Bone marrow (tissue), 2 donors: ENCODE measurements around the gene MRPL21.
"Not testable (repeated sequence)": the region's sequence is repeated elsewhere in the genome, so short reads cannot be mapped to it uniquely, and the experiment has no call there.

Source experiments
- DNase-seq, 2 donors: peaks; one replicate each; lab custom pipeline; 2025; lab: John Stamatoyannopoulos, UW

Gene MRPL21

DNA sequence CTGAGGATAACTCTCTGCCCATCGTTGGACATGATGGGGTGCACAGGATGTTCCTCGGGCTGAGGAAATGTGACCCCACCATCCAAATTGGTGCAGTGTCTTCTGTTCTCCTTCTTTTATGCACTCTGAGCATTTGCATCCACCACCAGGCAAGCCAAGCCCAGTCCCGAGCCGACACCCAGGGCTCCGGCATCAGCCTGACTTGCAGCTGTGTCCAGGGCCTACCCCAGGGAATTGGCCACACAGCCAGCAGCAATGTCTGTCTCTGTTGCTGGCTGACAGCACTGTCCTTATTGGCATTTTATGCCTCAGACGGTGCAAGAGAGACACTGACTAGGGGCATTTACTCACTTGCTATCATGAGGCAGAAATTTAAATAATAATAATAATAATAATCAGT lies 36.6 kb downstream of the MRPL21 start:
- DNase-seq = no peak

DNA sequence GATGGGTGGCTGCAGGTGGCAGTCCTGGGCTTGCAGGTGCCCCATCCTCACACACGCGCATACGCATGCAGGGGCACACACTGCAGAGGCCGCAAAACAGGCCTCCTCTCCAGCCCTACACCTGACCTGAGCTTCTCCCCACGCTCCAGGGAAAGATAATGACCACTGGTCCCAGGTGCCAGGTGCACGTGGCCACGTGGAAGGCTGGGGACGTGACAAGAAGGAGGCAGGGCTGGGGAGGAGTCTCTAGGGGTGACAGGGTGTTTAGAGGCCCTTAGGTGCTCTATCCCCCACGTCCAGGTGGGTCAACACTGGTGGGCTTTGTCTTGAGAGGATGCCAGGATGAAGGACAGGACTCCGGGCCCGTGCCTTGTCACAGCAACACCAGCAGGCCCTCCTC lies 38.4 kb downstream of the MRPL21 start:
- DNase-seq = no peak

DNA sequence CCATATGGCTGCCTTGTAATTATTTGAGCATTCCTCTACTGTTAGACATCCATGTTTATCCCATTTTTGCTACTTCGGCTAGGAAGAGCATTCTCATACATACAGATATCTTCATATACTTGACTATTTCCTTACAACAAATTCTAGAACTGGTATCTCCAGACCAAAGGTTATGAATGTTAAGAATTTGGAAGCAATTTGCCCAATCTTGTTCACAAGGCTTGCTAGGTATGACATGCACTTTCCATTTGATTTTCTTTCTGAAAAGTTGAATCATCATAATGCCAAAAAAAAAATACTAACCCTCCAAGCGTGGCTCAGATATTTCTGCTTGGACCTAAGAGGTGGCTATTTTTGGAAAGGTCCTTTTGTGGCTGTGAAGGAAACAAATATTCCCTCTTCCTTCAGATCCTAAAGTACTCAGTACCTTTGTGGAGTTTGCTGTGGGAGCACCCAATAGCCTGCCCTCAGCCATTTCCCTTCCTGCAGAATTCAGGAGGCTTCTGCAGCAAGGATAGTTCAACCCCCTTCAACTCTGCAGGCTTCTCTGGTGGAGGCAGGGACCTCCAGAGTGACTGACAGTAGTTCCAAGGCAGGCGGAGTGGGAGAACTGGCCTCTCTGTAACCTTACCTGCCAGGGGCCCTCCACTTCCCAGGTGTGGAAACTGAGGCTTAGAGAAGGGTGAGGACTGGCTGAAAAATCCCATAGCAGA lies 39.9 kb downstream of the MRPL21 start:
- DNase-seq = no peak

DNA sequence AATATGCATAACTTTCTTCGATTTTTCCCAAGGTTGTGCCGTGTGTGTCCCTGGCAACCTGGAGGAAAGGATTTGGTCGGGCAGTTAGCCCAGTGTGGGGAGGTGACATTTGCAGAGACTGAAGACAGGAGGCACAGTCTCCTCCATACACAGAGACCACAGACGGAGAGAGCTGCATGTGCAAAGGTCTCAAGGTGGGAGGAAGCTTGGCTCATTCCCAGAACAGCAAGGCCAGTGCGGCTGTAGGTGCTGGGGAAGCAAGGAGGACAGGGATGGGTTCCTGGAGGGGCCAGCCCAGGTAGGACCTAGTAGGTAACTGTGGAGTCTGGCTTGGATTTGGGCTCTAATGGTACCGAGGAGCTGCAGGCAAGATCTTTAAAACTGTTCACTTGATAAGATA lies 41.2 kb downstream of the MRPL21 start:
- no peak for DNase-seq

DNA sequence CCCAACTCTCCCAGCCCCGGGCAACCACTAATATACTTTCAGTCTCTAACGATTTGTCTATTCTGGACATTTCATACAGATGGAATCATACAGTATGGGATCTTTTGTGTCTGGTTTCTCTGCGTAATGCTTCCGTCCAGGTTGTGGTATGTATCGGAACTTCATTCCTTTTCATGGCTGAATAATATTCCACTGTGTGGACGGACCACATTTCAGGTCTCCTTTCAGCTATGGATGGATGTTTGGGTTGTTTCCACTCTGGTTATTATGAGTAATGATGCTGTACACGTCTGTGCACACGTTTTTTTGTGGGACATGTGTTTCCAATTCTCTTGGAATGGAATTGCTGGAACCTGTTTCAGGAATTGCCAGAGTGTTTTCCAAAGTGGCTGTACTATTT lies 44.5 kb downstream of the MRPL21 start:
- DNase-seq = no peak

DNA sequence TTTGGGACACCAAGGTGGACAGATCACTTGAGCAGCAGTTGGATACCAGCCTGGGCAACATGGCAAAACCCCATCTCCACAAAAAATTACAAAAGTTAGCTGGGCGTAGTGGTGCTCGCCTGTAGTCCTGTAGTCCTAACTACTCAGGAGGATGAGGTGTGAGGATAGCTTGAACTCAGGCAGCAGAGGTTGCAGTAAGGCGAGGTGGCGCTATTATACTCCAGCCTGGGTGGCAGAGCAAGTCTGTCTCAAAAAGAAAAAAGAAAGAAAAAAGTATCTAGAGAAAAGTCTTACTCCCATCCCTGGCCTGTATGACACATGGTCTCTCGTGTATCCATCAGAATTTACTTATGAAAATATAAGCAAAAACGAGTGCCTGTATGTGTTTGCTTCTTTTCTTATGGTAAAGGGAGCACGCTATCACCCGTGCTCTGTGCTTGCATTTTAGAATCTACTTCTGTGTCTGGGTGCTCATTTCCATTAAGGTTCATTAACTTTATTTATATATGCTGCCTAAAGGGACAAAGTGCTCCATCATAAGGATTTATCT lies 46.5 kb downstream of the MRPL21 start:
- no peak for DNase-seq

DNA sequence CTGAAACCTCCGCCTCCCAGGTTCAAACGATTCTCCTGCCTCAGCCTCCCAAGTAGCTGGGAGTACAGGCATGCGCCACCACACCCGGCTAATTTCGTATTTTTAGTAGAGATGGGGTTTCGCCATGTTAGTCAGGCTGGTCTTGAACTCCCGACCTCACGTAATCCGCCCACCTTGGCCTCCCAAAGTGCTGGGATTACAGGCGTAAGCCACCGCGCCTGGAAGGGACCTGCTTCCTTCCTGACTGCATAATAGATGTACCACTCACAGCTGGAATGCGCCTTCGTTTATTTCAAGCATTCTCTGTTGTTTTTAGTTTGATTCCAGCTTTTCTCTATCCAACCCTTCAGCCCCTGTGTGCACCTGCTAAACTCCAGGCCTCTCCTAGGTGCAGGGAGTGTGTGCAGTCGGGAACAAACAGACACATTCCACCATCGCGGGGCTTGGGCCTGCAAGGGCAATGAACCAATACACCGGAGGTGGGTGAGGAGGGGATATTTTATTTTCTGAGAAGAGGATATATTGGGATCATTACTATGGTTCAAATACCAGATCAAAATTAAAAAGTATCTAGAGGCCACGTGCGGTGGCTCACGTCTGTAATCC lies 47.1 kb downstream of the MRPL21 start:
- DNase-seq = not testable (repeated sequence)

DNA sequence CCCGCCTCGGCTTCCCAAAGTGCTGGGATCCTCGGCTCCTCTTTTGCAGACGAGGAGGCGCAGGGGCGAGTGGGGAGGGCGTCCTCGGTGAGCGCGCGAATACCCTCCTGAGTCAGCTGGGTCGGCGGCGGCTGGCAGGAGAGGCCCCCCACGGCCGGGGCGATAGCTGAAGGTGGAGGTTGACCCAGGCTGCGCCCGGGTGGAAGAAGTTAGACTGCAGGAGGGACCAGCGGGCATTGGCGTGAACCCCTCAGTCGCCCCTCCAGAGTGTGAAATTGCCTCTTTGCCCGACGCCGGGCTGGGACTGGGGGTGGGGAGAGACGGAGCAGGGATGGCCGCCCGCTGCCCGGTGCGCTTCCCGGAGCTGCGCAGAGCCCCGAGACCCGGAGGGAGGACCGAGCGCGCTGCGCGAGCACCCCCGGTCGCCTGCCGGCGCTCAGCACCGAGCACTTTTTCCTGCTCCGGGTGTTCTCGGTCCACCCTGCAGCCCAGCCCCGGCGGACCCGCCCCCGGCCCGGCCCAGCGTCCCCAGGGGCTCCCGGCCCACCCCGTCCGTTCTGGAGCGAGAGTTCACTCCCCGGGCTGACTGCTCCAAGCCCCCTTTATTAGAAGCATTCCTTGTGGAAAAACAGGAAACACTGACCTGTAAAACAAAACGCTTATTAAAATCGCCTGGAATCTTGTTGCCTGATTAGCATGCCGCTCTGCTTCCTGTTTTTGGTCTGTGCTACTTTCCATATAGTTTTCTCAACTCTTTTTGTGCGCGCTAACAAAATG lies 48.2 kb downstream of the MRPL21 start:
- DNase-seq = peak; percentile 33 to 40

DNA sequence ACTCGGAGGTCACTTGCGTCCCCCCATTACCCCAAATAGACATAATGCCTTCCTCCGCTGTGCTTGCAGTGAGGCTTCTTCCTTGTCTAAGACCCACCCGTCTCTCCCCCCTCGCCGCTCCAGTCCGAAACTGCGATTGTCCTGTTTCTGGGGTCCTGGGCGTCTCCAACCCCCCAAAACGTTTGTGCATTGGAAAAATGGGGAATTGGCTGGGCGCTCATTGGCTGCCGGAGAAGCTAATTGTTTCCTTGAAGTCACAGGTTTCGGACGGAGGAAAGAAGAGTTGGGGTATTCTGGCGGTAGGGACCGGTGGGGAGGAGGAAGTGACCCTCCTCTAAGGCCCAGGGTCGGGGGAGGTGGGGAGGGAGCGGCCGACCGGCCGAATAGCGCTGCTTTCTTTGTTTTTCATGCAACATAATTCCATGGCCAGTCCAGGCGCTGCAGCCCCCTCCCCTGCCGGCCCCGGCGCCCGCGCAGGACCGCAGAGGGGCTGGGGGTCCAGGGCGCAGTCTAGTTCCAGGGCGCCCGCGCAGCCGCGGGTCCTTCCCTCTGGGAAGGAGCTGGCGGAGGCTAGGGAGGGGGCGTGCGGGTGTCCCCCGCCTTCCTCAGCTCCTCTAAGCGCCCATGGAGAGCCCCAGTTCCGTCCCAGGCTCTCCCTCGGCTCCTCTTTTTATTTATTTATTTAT lies 49.2 kb downstream of the MRPL21 start:
- no peak for DNase-seq

DNA sequence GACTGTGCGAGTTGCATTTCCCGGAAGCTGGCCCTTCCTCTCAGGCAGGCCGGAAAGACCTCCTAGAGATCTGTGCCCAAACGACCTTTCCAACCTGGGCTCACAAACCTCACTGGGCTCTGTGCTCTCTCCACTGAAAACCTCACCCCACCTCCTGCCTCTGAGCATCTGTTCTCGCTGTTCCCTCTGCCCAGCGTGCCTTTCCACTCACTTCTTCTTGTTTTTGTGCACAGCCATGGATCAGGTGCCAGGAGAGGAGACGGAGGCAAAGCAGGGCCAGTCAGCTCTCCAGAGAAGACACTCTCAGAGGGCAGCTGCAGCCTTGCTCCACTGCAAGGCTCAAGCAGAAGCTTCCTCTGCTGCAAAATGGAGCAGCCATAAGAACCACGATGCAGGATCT lies 51.0 kb downstream of the MRPL21 start:
- no peak for DNase-seq

DNA sequence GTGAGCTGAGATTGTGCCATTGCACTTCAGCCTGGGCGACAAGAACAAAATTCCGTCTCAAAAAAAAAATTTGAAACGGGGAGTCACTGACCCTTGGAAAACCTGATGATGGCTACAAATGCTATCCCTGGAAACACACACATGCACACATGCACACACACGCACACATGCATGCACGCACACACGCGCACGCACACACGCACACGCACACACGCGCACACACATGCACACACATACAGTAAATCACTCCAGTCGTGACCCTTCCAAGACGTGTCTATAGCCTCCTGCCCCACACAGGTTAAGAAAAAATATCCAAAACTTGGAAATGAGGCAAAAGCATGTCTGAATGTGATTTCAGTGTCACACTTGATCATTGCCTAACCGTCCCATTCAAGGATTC lies 55.2 kb downstream of the MRPL21 start:
- DNase-seq = no peak

DNA sequence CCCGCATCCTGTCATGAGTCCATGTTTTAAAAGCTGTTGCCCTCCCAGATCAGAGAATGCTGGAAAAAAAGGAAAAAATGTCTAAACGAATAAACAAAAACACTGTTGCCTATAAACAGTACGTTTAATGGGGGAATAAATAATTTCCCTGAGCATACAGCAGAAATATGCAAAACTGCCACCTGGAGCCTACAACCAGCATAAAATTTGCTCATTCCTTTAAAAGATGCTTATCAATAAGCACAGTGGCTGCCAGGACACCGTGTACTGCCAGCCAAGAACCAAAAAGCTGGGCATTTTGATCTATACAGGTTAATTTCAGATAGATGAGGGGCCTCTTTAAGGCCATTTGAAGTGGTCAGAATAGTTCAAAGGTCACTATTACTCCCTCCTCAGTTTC lies 56.2 kb downstream of the MRPL21 start:
- DNase-seq = no peak

DNA sequence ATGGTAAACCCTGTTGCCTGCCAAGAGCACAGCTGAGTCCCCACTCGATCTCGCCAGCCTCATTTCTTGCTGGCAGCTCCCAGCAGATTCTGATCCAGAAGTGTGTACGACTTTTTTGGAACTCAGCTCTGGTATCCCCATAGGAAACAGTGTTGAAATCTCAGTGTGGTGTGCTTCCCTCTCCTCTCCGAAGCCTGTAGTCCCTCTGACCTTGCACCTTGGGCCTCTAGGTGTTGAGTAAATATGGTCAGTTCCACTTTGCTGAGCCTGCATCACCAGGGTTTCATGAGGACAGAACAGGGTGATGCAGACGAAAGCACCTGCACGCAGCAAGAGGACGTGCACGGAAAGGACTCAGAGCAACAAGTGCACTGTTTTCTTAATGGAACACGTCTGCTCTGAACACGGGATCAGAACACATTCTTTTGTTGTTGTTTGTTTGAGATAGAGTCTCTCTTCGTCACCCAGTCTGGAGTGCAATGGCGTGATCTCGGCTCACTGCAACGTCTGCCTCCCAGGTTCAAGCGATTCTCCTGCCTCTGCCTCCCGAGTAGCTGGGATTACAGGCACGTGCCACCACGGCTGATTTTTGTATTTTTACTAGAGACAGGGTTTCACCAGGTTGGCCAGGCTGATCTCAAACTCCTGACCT lies 58.2 kb downstream of the MRPL21 start:
- DNase-seq = no peak

DNA sequence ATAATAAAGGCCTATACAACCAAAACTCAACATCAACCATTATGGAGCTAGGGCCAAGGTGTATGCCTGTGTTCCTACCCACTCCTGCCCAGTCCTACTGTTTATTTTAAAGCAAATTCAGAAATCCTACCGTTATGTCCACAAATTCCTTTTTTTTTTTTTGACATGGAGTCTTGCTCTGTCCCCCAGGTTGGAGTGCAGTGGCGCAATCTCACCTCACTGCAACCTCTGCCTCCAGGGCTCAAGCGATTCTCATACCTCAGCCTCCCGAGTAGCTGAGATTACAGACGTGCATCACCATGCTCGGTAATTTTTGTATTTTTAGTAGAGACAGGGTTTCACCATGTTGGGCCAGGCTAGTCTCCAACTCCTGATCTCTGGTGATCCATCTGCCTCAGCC lies 58.8 kb downstream of the MRPL21 start:
- DNase-seq = no peak

DNA sequence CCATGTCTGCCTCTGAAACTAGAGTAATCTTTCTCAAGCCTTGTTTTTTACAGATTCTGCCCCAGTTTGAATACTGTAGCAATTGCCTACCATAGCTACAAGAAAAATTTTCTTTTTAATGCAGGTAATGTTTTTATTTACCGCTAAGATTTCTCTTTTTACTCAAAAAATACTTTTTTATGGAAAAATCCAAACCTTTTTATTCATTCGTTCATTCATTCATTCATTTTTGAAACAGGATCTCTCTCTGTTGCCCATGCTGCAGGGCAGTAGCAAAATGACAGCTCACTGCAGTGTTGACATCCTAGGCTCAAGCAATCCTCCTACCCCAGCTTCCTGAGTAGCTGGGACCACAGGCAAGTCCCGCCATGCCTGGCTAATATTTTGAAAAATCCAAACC lies 59.3 kb downstream of the MRPL21 start:
- no peak for DNase-seq

DNA sequence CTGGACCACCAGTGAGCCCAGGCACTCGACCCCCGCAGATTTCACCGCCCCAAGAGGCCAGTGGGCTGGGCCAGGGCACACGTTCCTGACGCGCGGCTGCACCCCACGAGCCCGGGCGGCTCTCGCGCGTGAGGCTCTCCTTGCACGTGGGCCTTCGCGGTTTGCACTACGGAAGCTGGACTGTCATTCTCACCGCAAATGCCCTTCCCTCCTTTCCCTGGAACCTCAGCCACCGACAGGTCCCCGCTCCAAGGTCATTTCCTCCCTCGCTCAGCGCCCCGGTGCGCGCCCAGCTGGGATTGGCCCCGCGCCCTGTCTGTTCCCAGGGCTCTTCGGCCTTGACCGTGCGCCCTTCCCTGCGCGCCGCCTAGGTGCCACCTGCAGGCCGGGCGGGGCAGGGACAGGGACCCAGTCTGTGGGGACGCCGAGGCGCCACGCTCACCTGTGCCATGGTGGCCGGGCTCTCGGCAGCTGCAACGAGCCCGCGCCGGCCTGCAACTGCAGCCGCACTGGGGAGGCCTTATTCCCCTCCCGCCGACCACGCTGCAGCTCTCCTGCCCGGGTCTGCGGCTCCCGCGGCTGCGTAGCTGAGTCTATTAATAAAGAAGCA lies 59.8 kb downstream of the MRPL21 start:
- peak; percentile 17 to 19 for DNase-seq

DNA sequence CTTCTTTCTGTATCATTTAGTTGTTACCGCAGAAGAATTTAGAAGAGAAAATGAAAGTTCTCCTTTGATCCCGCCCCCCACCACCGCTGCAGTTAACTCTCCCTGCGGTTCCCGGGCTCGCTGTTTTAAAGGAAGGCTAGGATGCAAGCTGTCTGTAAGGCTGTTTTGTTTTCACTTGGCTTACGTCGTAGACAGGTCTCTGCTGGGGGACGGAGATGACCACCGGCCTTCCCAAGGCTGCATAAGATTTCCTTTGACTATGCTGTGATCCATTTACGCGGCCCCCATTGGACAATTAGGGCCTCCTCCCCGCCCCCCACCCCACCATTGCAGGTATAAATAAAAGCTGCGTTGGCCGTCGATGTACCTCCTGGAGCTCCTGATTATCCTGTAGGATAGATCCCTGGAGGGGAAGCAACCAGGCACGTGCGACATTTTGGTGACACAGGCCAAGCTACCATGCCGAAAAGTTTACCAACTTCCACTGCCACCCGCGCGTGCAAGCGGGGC lies 60.5 kb downstream of the MRPL21 start:
- DNase-seq = peak in 1 of 2 donors; percentile 57

DNA sequence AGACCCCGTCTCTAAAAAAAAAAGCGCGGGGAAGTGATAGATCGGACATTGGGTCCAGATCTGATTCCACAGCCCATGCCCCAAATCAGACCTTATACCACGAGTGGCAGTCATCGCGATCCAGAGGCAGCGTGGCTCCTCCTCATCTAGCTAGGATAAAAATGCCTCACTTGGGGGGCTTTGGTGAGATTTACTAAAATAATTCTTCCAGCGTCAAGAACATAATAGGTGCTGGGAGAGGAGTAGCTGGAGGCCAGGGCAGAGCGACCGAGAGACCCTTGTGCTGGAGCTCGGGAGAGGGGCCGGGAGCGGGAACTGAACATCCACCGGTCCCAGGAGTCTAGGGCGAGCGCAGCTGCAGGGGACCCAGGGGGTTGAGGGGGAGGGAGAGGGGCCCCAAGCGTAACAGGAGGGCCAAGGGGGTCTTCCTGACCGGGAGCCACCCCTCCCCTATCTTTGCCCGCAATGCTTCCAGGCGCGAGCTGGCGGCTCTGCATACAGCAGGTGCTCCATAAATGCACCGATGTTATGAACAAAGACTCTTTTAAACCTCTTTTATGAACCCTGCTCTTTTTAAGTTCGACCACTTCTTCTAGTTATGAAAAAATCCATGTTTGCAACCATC lies 61.1 kb downstream of the MRPL21 start:
- no peak for DNase-seq

DNA sequence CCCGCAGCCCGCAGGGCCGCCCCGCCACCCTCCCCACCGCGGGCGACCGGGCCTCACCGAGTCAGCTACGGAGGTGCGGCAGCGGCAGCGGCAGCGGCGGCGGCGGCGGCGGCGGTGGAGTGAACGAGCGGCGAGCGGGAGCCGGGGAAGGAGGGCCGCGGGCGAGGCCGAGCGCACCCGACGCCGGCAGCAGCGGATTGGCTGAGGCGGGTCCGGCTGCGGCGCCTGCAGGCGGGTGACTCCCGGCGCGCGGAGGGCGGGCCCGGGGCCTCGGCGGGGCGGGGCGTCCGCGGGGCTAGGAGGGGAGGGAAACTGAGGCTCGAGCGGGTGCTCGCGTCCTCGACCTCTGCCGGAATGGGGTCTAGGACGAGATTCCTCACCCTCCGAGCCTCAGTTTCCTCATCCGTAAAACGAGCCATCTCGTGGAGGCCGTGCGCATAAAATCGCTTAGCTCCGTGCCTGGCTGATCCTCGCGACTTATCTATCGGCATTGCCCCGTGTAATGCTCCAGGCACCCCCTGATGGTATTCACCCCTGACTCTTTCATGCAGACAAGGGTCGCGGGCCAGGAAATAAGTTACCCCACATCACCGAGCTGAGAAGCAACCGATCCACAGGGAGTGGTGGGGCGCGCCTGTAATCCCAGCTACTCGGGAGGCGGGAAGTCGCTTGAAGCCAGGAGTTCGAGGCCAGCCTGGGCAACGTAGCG lies 61.8 kb downstream of the MRPL21 start, which contains the start of gene CPT1A:
Gene CPT1A (minus strand): TSS at position 199 of the 709 bp plus-strand sequence. CDS start 26,442 bp downstream, outside the sequence.
- DNase-seq = peak; percentile 36
